ENCODE data around the gene NYNRIN.

Gene NYNRIN

GRCh38 chr14:24429395-24430142, 30.8 kb downstream of the NYNRIN start, which contains the start of the genes CBLN3 and KHNYN:
Gene CBLN3, minus strand, starts transcription at chr14:24429668. Its CDS starts 614 bp downstream, at chr14:24429054.
Gene KHNYN, plus strand, starts transcription at chr14:24429954. Its CDS starts 777 bp downstream, at chr14:24430731.
- DNase-seq (ENCODE audit: low read depth, low spot score), result peak; percentile 49
- peak within 1 kb of the TSS; percentile 96 for H3K27ac ChIP-seq

- DNase-seq (ENCODE audit: low read depth, low spot score), result no peak
- H3K27ac ChIP-seq, result peak overlapping the region; percentile 96
Measured at GRCh38 chr14:24430143-24430681, 31.4 kb downstream of the NYNRIN start.

DNA sequence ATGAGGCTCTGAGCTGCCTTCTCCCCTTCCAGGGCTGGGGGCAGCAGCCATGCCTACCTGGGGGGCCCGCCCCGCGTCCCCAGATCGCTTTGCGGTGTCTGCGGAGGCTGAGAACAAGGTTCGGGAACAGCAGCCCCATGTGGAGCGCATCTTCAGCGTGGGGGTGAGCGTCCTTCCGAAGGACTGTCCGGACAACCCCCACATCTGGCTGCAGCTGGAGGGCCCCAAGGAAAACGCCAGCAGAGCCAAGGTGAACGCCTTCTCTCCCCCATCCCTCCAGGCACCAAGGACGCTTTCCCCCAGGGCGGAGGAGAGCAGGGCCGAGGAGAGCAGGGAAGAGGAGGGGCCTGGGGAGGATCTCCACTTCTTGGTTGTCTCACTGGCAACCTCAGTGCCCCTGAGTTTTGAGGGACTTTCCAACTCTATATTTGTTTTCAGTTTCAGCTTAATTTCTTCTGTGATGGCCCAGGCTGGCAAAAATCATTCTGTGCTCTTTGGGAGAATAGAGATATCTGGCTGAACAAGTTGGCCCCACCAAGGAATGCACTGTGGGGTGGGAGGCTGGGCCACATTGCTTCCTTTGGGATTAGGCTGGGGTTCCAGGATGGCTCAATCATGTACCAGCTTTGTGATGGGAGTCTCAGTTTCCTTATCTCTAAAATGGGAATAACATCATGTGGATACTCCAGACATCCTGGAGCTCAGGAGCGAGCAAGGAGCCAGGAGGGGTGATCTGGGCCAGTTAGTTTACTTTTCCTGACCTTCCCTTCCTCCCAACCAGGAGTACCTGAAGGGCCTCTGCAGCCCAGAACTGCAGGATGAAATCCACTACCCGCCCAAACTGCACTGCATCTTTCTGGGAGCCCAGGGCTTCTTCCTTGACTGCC, 32.1 kb downstream of the NYNRIN start:
- H3K27ac ChIP-seq, result peak overlapping the region; percentile 96
- DNase-seq (ENCODE audit: low read depth, low spot score), result no peak

- DNase-seq (ENCODE audit: low read depth, low spot score), result peak; percentile 76
- H3K27ac ChIP-seq, result peak overlapping the region; percentile 96
Measured at GRCh38 chr14:24431569-24432258, 32.9 kb downstream of the NYNRIN start.

DNA sequence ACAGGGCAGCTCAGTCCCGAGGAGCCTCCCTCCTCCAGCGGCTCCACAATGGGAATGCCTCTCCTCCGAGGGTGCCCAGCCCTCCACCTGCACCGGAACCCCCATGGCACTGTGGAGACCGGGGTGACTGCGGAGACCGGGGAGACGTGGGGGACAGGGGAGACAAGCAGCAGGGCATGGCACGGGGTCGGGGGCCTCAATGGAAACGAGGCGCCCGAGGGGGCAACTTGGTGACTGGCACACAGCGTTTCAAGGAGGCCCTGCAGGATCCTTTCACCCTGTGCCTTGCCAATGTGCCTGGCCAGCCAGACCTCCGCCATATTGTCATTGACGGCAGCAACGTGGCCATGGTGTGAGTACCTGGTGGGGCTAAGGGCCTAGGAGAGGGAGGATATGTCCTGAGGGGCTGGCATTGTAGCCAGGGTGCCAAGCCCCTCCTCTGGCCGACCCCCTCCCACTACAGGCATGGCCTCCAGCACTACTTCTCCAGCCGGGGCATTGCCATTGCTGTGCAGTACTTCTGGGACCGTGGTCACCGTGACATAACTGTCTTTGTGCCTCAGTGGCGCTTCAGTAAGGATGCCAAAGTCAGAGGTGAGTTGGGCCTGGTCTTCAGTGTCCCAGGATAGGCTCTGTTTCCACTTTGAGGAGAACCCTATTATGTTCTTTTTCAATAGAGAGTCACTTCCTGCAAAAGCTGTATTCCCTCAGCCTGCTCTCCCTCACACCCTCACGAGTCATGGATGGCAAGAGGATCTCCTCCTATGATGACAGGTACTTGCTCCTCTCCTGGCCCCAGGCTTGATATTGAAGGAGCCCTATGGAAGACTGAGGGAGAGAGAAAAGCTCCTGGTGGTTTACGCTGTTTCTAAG, 33.7 kb downstream of the NYNRIN start:
- H3K27ac ChIP-seq, result peak overlapping the region; percentile 96
- DNase-seq (ENCODE audit: low read depth, low spot score), result no peak

DNA sequence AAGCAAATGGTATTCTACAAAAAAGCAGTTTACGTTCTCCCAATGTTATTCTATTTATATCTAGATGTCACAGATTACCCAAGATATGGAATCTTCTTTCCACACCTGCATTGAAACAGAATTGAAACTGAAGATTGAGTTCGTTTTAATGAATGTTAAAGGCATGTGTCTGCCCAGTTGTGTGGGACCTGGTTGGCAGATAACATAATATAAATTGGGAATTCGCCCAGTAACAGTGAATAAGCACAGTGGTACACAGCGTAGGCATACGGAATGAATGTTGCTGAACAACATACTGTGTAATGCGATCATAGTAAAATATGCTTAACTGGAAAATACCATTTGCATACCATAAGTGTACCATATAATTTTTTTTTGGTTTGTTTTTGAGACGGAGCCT, 35.2 kb downstream of the NYNRIN start:
- H3K27ac ChIP-seq, result no peak overlapping the region
- DNase-seq (ENCODE audit: low read depth, low spot score), result no peak

DNA sequence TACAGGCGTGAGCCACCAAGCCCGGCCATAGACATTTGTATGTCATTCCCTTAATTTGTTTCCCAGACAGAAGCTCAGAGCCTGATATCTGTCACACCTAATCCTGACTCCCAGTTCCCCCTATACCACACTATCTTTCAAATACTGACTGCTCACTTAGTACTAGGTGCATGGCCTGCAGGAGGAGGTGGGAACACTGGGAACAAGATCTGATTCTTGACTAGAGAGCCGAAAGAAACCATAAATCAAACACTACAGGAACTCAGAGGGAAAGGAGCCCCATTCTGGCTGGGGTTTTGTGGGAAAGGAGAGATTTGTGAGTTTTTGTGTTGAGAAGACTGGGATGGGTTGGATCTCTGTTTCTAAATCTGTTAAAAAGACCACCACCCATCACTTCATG, 35.9 kb downstream of the NYNRIN start:
- no peak overlapping the region for H3K27ac ChIP-seq
- DNase-seq (ENCODE audit: low read depth, low spot score), result no peak

GRCh38 chr14:24435192-24435810, 36.5 kb downstream of the NYNRIN start:
- H3K27ac ChIP-seq, result no peak overlapping the region
- DNase-seq (ENCODE audit: low read depth, low spot score), result no peak

GRCh38 chr14:24435998-24436354, 37.2 kb downstream of the NYNRIN start:
- DNase-seq (ENCODE audit: low read depth, low spot score), result no peak
- no peak overlapping the region for H3K27ac ChIP-seq

- no peak for DNase-seq (ENCODE audit: low read depth, low spot score)
- no peak overlapping the region for H3K27ac ChIP-seq
Measured at GRCh38 chr14:24436355-24437019, 37.7 kb downstream of the NYNRIN start.

DNA sequence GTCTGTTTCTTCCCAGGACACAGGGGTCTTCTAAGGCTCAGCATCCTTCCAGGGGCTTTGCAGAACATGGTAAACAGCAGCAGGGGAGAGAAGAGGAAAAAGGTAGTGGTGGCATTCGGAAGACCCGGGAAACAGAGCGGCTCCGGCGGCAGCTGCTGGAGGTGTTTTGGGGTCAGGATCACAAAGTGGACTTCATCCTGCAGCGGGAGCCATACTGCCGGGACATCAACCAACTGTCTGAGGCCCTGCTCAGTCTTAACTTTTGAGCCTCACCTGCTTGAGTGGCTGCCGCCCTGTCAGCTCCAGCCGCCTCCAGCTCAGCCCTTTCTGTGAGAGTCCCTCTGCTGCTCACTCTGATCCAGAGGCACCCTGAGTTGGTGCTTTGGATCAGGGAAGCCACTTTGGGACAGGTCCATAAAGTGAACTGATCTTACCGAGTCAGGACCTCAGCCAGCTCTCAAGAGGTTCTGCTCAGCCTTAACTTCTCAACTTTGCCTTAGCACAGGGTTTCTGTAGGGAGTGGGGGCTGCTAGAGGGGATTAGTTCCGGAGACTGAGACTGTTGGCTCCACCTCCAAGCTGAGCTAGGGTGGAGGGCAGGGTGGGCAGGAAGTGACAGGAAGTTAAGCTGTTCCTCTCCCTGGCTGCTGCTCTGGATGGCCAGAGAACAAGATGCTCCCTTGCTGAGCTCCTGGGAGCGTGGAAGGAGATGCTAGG, 38.4 kb downstream of the NYNRIN start:
- no peak for DNase-seq (ENCODE audit: low read depth, low spot score)

DNA sequence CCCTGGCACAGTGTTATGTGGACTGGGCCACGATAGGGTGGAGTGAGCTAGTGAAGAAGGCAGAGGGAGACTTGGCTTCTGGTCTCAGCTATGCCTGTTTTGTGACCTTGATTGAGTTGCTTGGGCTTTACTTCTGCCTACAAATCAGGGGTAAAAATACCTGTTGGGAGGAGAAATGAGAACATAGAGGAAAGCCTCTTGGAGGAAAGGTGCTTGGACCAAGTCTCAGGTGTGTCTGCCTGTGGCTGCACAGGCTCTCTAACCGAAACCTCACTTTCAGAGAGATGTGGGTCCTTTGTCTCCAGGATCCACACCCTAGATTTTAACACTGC, 38.9 kb downstream of the NYNRIN start:
- no peak for DNase-seq (ENCODE audit: low read depth, low spot score)
- no peak overlapping the region for H3K27ac ChIP-seq

More for the DNA sequence above, 38.4 kb downstream of the NYNRIN start:
- H3K27ac ChIP-seq, result no peak overlapping the region

- H3K27ac ChIP-seq, result no peak overlapping the region
- DNase-seq (ENCODE audit: low read depth, low spot score), result no peak
Measured at GRCh38 chr14:24438223-24439097, 39.7 kb downstream of the NYNRIN start.

- H3K27ac ChIP-seq, result no peak overlapping the region
- no peak for DNase-seq (ENCODE audit: low read depth, low spot score)
Measured at GRCh38 chr14:24439257-24439656, 40.5 kb downstream of the NYNRIN start.

DNA sequence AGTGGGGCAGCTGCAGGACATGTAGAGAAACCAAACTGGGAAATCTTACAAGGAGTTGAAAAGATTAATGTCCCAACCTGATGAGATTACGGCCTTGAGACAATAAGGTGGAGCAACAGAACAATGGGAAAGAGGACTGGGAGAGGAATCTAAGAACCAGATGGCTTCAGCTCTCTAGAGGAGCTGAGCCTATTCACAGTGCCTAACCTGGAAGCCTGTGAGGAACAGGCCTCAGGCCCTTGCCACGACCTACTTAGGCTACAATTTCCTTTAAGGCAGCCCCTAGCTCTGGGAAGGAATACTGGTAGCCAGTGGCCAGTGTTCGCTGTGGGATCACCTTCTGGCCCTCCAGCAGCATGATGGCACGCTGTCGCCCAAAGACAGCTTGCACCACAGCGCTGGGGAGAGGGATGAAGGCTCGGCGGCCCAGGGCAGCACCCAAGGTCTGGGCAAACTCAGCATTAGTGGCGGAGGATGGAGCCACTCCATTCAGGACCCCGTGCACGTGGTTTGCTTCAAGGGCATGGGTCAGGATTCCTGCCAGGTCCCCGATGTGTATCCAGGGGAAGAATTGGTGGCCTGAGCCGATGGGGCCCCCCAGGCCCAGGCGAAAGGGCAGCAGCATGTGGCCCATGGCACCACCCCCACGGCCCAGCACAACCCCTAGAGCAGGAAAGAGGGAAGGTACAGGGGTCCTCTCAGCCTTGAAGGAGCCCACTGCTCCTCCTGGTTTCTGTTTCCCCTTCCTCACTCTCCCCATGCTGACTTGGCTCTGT, 41.2 kb downstream of the NYNRIN start:
- no peak overlapping the region for H3K27ac ChIP-seq
- DNase-seq (ENCODE audit: low read depth, low spot score), result no peak
